ENCODE results near the gene TRIP12.
"Not testable (repeated sequence)": the region's sequence is repeated elsewhere in the genome, so short reads cannot be mapped to it uniquely, and the experiment has no call there.

TRIP12 gene

DNA sequence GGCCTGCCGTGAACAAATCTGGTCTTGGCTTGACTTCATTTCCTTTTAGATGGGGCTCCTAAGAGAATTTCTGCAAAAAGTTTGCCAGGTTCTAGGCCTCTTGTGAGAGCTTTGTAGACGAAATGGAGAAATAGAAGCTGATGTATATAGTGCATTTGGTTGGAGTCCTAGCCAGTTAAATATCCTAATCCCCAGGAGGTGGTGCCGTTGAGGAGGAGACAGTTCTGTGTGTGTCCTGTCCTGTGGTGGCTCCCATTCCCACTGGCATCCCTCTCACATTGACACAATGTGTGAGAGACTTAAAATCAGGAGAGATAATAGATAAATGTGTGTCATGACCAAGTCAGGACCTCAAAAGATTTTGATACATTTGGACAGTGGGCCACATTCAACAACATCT is 172.9 kb downstream of the TRIP12 start:
- no peak for DNase-seq (ENCODE audit: low spot score)
- CTCF ChIA-PET: interaction anchor here (0.6 kb wide), 1 partner anchor 1191 kb away, joined by 3 read pairs; no protein-coding TSS in a partner anchor
- POLR2A ChIA-PET (ENCODE audit: low non-redundant PET): no interaction called here
- H3K27ac ChIP-seq: no peak overlapping the region
- TF ChIP-seq, protein P1, sequence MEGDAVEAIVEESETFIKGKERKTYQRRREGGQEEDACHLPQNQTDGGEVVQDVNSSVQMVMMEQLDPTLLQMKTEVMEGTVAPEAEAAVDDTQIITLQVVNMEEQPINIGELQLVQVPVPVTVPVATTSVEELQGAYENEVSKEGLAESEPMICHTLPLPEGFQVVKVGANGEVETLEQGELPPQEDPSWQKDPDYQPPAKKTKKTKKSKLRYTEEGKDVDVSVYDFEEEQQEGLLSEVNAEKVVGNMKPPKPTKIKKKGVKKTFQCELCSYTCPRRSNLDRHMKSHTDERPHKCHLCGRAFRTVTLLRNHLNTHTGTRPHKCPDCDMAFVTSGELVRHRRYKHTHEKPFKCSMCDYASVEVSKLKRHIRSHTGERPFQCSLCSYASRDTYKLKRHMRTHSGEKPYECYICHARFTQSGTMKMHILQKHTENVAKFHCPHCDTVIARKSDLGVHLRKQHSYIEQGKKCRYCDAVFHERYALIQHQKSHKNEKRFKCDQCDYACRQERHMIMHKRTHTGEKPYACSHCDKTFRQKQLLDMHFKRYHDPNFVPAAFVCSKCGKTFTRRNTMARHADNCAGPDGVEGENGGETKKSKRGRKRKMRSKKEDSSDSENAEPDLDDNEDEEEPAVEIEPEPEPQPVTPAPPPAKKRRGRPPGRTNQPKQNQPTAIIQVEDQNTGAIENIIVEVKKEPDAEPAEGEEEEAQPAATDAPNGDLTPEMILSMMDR (conservative IDR thresholded peaks at IDR 0.05; ENCODE audit: low read depth): no peak

- H3K27ac ChIP-seq; CTCF ChIA-PET; POLR2A ChIA-PET (ENCODE audit: low non-redundant PET); DNase-seq (ENCODE audit: low spot score): not testable (repeated sequence)
Observed at GRCh38 chr2:229742691-229743090, 179.1 kb downstream of the TRIP12 start.

- CTCF ChIA-PET: interaction anchor here (0.7 kb wide), 1 partner anchor 361 kb away, joined by 3 read pairs; no protein-coding TSS in a partner anchor
- TF ChIP-seq, protein P1 (conservative IDR thresholded peaks at IDR 0.05; ENCODE audit: low read depth): no peak
- no peak for DNase-seq (ENCODE audit: low spot score)
- POLR2A ChIA-PET (ENCODE audit: low non-redundant PET): no interaction called here
- no peak overlapping the region for H3K27ac ChIP-seq
Observed at GRCh38 chr2:229740279-229740678, 181.5 kb downstream of the TRIP12 start.

- no peak overlapping the region for H3K27ac ChIP-seq
- TF ChIP-seq, protein P1 (conservative IDR thresholded peaks at IDR 0.05; ENCODE audit: low read depth): no peak
- POLR2A ChIA-PET (ENCODE audit: low non-redundant PET): no interaction called here
- DNase-seq (ENCODE audit: low spot score): no peak
- CTCF ChIA-PET: no interaction called here
Observed at GRCh38 chr2:229738024-229738625, 183.7 kb downstream of the TRIP12 start.

DNA sequence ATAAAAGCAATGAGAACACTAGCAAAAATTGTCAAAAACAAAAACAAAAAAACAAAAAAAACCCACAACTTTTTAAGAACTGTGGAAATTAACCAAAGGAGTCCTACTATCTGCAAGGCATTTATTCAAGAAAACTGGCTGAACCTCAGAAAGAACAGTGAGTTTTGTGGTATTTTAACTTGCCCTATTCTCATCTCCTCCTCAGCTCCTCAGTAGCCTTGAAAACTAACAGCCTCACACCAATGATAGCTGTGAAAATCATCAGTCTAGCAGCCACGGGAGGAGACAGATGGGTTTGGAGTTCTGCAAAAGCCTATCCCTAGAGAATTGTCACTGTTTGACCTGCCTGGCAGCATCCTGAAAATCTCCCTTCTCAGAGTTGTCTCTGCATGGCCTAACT is 187.4 kb downstream of the TRIP12 start:
- TF ChIP-seq, protein P1 (conservative IDR thresholded peaks at IDR 0.05; ENCODE audit: low read depth): no peak
- DNase-seq (ENCODE audit: low spot score): no peak
- H3K27ac ChIP-seq: no peak overlapping the region
- CTCF ChIA-PET: interaction anchor here (0.6 kb wide), 1 partner anchor 739 kb away, joined by 4 read pairs; no protein-coding TSS in a partner anchor
- POLR2A ChIA-PET (ENCODE audit: low non-redundant PET): no interaction called here

GRCh38 chr2:229733611-229734245 is 188.1 kb downstream of the TRIP12 start:
- ChIA-PET CTCF (interaction anchor here (0.6 kb wide), 1 partner anchor 739 kb away, joined by 4 read pairs; no protein-coding TSS in a partner anchor), POLR2A (ENCODE audit: low non-redundant PET) (no interaction called here)
- TF ChIP-seq, protein P1 (conservative IDR thresholded peaks at IDR 0.05; ENCODE audit: low read depth): no peak
- no peak overlapping the region for H3K27ac ChIP-seq
- DNase-seq (ENCODE audit: low spot score): no peak

- TF ChIP-seq, protein P1 (conservative IDR thresholded peaks at IDR 0.05; ENCODE audit: low read depth): no peak
- DNase-seq (ENCODE audit: low spot score): no peak
- ChIA-PET POLR2A (ENCODE audit: low non-redundant PET) (no interaction called here), CTCF (no interaction called here)
- H3K27ac ChIP-seq: no peak overlapping the region
Observed at GRCh38 chr2:229732897-229733296, 188.9 kb downstream of the TRIP12 start.

Data from RWPE1 (cell line).